SH-SY5Y (cell line): ENCODE results near the gene CORT.

Experiments
- GATA2 ChIP-seq: IDR thresholded peaks from 2 replicates; pipeline ENCODE4 v1.6.1; 2011; ENCODE audit warnings: mild to moderate bottlenecking, low read depth, low read length
- GATA3 ChIP-seq: IDR thresholded peaks from 2 replicates; pipeline ENCODE4 v1.6.1; 2011; ENCODE audit warnings: low read depth, mild to moderate bottlenecking, low read length, moderate library complexity

CORT gene

GRCh38 chr1:10457875-10458274, 8.0 kb downstream of the CORT start:
- TF ChIP-seq GATA2 (no peak), GATA3 (no peak)

GRCh38 chr1:10459184-10459583, 9.4 kb downstream of the CORT start:
- no peak for TF ChIP-seq GATA2
- no peak for TF ChIP-seq GATA3

DNA sequence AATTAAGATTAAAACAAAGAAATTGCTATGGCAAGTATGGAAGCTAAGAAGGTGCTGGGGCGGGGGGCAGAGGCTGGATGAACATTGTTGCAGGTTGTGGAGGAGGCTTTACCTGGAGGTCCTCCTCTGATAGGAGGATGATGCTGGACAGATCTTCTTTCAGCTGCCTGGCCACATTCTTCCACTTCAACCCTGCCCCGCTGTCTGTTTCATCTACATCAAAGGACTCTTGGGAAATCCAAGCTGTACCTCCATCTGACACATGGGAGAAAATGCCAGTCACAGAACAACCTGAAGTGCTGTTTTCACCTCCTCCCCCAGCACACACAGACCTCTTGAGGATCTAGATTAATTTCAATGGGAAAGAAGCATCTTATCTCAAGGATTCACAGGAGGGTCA, 17.2 kb downstream of the CORT start:
- no peak for TF ChIP-seq GATA3
- TF ChIP-seq GATA2, result no peak

- TF ChIP-seq GATA3 (no peak), GATA2 (no peak)
Observed at GRCh38 chr1:10470043-10470442, 20.2 kb downstream of the CORT start.

DNA sequence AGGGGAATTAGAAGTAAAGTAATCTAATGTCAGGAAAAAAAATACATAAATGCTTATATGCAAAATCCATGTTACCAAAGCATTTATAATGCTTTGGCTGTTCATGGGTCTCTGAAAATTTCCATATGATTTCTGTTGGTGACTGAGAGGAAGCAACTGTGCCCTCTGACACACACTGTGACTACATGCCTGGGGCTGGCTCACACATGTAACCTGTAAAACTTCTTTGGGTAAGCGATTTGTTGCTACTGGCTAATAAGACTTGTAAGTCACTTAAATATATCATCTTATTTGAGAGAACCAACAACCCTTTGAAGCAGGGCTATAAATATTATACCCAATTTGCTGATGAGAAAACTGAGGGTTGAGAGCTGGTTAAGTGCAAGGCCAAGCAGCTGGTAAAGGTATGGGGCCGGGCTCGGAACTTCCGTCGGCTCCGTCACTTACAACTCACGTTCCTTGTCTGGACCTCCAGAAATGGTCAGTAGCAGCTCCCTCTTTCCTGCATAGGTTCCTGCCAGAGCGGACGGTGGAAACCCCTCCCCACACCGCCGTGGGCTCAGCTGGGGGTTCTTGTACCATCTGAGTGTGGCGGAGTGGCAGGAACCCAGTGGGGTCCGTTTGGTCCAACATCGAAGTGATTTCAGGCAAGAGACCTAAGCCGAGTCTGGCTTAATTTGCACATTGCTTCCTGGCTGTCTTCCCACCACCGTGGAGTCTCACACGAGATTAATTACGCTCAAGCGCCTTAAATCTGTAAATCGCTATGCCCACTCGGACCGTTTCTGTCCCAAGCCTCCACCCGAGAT, 21.8 kb downstream of the CORT start:
- no peak for TF ChIP-seq GATA3
- TF ChIP-seq GATA2, result no peak

DNA sequence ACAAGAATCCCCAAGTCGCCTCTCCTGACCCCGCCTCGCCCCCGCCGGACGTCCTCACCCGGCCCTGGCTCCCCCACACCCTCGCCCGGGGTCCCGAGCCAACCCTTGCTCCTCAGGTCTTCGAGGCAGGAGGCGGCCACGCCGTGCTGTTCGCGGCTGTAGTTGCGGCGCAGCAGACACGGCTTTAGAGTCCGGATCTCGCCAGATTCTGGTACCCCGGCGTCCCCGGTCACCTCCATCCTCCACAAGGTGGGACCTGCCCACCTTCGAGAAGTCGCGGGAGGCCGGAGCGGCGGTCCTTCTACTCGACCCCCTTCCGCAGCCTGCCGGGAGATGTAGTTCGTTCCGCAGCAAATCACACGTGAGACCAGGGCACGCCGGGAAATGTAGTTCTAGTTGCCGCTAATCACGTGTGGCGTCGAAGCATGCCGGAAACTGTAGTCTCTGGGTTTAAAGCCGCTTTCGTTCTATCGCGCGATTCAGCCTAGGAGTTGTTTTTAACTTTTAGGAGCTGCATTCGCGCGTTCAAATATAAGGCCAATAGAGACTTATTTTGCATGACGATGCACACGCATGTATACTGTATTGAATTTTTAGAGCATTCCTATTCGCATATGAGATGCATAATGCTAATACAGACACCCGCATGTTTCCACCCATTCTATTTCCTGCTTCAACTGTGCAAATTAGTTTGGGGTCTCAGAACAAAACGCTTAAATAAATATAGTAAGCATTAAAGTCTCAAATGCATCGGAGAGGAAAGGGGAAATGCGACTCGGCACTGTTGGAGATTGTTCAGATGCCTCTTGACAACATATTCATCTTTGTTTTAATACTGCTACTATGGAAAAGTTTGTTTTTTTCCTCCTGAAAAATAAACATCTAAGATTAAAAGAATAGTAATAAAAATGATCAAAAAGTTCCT, 22.7 kb downstream of the CORT start, which contains the start of gene DFFA:
Gene DFFA (minus strand): TSS at position 310 of the 925 bp plus-strand sequence. CDS start 71 bp downstream, at position 239.
- TF ChIP-seq GATA2 (no peak), GATA3 (no peak)

DNA sequence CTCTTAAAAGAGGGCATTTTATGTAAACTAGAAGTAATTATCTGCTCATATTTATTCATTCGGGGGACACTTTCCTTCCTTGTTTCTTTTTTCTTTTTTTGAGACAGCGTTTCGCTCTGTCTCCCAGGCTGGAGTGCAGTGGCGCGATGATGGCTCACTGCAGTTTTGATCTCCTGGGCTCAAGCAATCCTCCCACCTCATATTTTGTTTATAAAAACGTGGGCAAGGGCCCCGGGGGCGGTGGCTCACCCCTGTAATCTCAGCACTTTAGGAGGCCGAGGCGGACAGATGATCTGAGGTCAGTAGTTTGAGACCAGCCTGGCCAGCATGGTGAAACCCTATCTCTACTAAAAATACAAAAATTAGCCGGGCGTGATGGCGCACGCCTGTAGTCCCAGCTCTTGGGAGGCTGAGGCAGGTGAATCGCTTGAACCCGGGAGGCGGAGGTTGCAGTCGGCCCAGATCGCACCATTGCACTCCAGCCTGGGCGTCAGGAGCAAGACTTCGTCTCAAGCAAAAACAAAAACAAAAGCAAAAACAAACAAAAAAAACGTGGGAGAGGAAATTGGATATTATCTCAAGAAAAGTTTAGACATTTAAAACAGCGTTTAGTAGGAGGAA, 23.4 kb downstream of the CORT start:
- no peak for TF ChIP-seq GATA3
- TF ChIP-seq GATA2, result no peak

GRCh38 chr1:10474613-10475507, 25.0 kb downstream of the CORT start, which contains the start of gene PEX14:
Gene PEX14, plus strand, starts transcription at chr1:10474950. Its CDS starts 17 bp downstream, at chr1:10474967.
- TF ChIP-seq GATA2 (no peak), GATA3 (no peak)

- TF ChIP-seq GATA2, result no peak
- TF ChIP-seq GATA3, result no peak
Observed at GRCh38 chr1:10475510-10475909, 25.7 kb downstream of the CORT start.

DNA sequence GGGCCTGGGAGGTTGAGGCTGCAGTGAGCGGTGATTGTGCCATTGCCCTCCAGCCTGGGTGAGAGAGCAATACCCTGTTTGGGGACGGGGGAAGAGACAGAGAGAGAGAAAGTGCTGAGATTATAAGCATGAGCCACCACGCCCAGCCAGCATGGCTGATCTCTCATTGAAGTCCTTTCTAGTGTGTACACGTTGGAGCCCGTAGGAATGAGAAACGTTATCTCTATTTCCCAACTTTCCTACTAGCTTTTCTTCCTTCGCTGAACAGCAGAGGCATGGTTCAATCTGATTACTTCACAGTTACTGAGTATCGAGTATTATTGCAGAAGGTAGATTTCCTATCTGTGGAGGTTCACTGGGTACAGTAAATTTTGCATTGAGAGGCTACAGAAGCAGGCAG, 29.5 kb downstream of the CORT start:
- TF ChIP-seq GATA3 (no peak), GATA2 (no peak)

- TF ChIP-seq GATA3, result no peak
- TF ChIP-seq GATA2, result no peak
Observed at GRCh38 chr1:10480614-10481013, 30.8 kb downstream of the CORT start.

GRCh38 chr1:10484521-10484920, 34.7 kb downstream of the CORT start:
- no peak for TF ChIP-seq GATA2
- no peak for TF ChIP-seq GATA3
